ENCODE results near the gene DNAJC22.
"Not testable (repeated sequence)": the region's sequence is repeated elsewhere in the genome, so short reads cannot be mapped to it uniquely, and the experiment has no call there.

Gene DNAJC22

GRCh38 chr12:49375406-49375805 is 28.7 kb downstream of the DNAJC22 start:
- no peak for DNase-seq

- no peak for DNase-seq
Observed at GRCh38 chr12:49377386-49377785, 30.7 kb downstream of the DNAJC22 start.

GRCh38 chr12:49380184-49380583 is 33.5 kb downstream of the DNAJC22 start:
- DNase-seq, result not testable (repeated sequence)

GRCh38 chr12:49388682-49389386 is 42.1 kb downstream of the DNAJC22 start:
- DNase-seq, result no peak

GRCh38 chr12:49389387-49389703 is 42.7 kb downstream of the DNAJC22 start:
- no peak for DNase-seq

- no peak for DNase-seq
Observed at GRCh38 chr12:49397000-49397399, 50.3 kb downstream of the DNAJC22 start.

GRCh38 chr12:49400304-49400703 is 53.6 kb downstream of the DNAJC22 start:
- no peak for DNase-seq

Data from NCI-H524 (cell line).